ENCODE data around the gene CLOCK. TPM values are rescaled to one million over a fixed set of nuclear protein-coding genes. Genes with fewer than 3 reads are reported as not detected.

The CLOCK gene
- total and polyA plus RNA-seq, 2 of the 8 experiments (the other 6 are each of a cell fraction or from before 2014, with no cell fraction given) = 7.7 to 24.2 TPM

GRCh38 chr4:55530167-55530566, 16.5 kb downstream of the CLOCK start:
- no peak overlapping the region for H4K91ac ChIP-seq (replicated peaks; ENCODE audit: insufficient read length, low read length)

More at GRCh38 chr4:55530167-55530566, 16.5 kb downstream of the CLOCK start:
- ChIA-PET POLR2A (ENCODE audit: partially characterized antibody) (no interaction called here), CTCF (ENCODE audit: partially characterized antibody) (interaction anchor here (0.9 kb wide), 1 partner anchor 205 kb away, joined by 3 read pairs; no protein-coding TSS in a partner anchor)
- 0 out of 7 replicates have a peak, but pooled peaks cover 0 to 4% (median 0%) of the 10 kb centered on the region in 4 experiments for H3K4me1 ChIP-seq (replicated peaks in 1 of 4; ENCODE audit: control insufficient read depth in 3 of 4, insufficient read depth in 4 of 4, low read length in 3 of 4)
- no peaks in the 10 kb centered on the region for H3K27me3 ChIP-seq (replicated peaks in 1 of 4; ENCODE audit: control insufficient read depth in 3 of 4, extremely low read depth in 1 of 4, insufficient read depth in 3 of 4, low read length in 3 of 4)
- no peak overlapping the region for H3K4me2 ChIP-seq (ENCODE audit: insufficient read depth in 1 of 2, low read depth in 2 of 2, low read length in 2 of 2)
- no peaks in the 10 kb centered on the region; a peak in 1 of 8 replicates for H3K36me3 ChIP-seq (ENCODE audit: control insufficient read depth in 2 of 4, insufficient read depth in 4 of 4, low read length in 3 of 4)
- H2AK5ac ChIP-seq (ENCODE audit: low read depth, low read length) = no peak overlapping the region
- DNase-seq (ENCODE audit: low read depth in 1 of 2, low spot score in 2 of 2) (no peak), FAIRE-seq (no peak)
- H3K27ac ChIP-seq (ENCODE audit: low read depth, low read length) = no peak overlapping the region
- H3K23ac ChIP-seq (ENCODE audit: insufficient read length) = no peak overlapping the region
- no peak overlapping the region for H2BK12ac ChIP-seq (ENCODE audit: low read depth, low read length)
- no peaks in the 10 kb centered on the region; the same call in 1 of the 2 replicates for H3K79me1 ChIP-seq (ENCODE audit: low read depth, low read length)
- no peak overlapping the region for H2BK5ac ChIP-seq (ENCODE audit: low read depth, low read length)
- H2BK120ac ChIP-seq (replicated peaks; ENCODE audit: low read depth, low read length) = no peak overlapping the region
- H3K9me3 ChIP-seq (ENCODE audit: insufficient read depth in 2 of 2, low read depth in 1 of 2, low read length in 1 of 2) = no peaks in the 10 kb centered on the region
- no peak overlapping the region for H2BK15ac ChIP-seq (ENCODE audit: low read length)
- WGBS, 2 experiments (ENCODE audit: extremely low coverage in 1 of 2, insufficient coverage in 1 of 2, insufficient read length in 1 of 2, insufficient replicate concordance in 2 of 2, low coverage in 1 of 2, low lambda C conversion rate in 2 of 2, missing lambda C conversion rate in 1 of 2) = 93% methylated on average over 4 of the region's 4 CpGs; no CpG with 5 or more reads in 1 of the 2 experiments
- no peak overlapping the region for H2BK20ac ChIP-seq (ENCODE audit: low read length)
- no peak overlapping the region for H3K4ac ChIP-seq (replicated peaks; ENCODE audit: insufficient read length, low read depth, low read length)
- no peak overlapping the region for H3K4me3 ChIP-seq (ENCODE audit: extremely low read depth in 1 of 4, insufficient read depth in 2 of 4, low read depth in 3 of 4, low read length in 4 of 4)
- H3K23me2 ChIP-seq (ENCODE audit: low read depth, low read length) = no peaks in the 10 kb centered on the region
- no peak overlapping the region for H4K5ac ChIP-seq (ENCODE audit: insufficient read length, low read depth, low read length)
- no peak for TF ChIP-seq SUZ12 (IDR thresholded peaks at IDR 0.05; ENCODE audit: low read length)
- no peak for TF ChIP-seq USF2 (IDR thresholded peaks at IDR 0.05; ENCODE audit: low read length)
- TF ChIP-seq SIRT6 (IDR thresholded peaks at IDR 0.05; ENCODE audit: low read length) = no peak
- no peak for TF ChIP-seq KDM4A (IDR thresholded peaks at IDR 0.05; ENCODE audit: low read depth, low read length, severe bottlenecking)
- no peak overlapping the region for H2AFZ ChIP-seq (ENCODE audit: low read length)
- no peaks in the 10 kb centered on the region for H4K20me1 ChIP-seq (replicated peaks in 1 of 2; ENCODE audit: control insufficient read depth in 1 of 2, insufficient read depth in 2 of 2, low read length in 2 of 2)
- no peak overlapping the region for H3K14ac ChIP-seq (ENCODE audit: insufficient read length)
- H3K56ac ChIP-seq (replicated peaks; ENCODE audit: insufficient read length, low read depth, low read length) = no peak overlapping the region
- H3K9ac ChIP-seq (replicated peaks in 1 of 4; ENCODE audit: extremely low read depth in 1 of 4, low read depth in 3 of 4, low read length in 3 of 4) = no peak overlapping the region
- peaks cover 0 to 91% of the 10 kb centered on the region in 2 experiments; a peak in 2 of 4 replicates for H3K79me2 ChIP-seq (ENCODE audit: control insufficient read depth in 1 of 2, insufficient read depth in 2 of 2, low read length in 2 of 2)
- no peak overlapping the region for H3K18ac ChIP-seq (ENCODE audit: extremely low read depth, low read length)
- no peak overlapping the region for H4K8ac ChIP-seq (ENCODE audit: extremely low read depth, insufficient read depth, low read length)

Measured in H1 (cell line).